Vagina (tissue), 2 donors: ENCODE data around the gene UNKL. TPM values are rescaled to one million over a fixed set of nuclear protein-coding genes. Genes with fewer than 3 reads are reported as not detected.

Experiments used
- DNase-seq, 2 donors: peaks; one replicate each; pipeline ENCODE4 v3.0.0-alpha.2; 2017; ENCODE audit errors: extremely low spot score in 2 of 2
- H3K27ac ChIP-seq: fragments of 200-600 bp; sonication (generic); one replicate; pipeline ENCODE4 v1.5.1; 2019
- H3K27me3 ChIP-seq: fragments of 200-600 bp; sonication (generic); one replicate; pipeline ENCODE4 v1.5.1; 2019
- H3K36me3 ChIP-seq, 2 donors: fragments of 200-600 bp; sonication (generic); one replicate each; pipeline ENCODE4 v1.5.1; 2017 to 2019
- H3K4me1 ChIP-seq: fragments of 200-600 bp; sonication (generic); one replicate; pipeline ENCODE4 v1.5.1; 2019
- H3K4me3 ChIP-seq, 2 donors: fragments of 200-600 bp; sonication (generic); 1 replicate in 1 of 2; 2 replicates in 1 of 2; pipeline ENCODE4 v1.5.1; 2016 to 2019
- H3K9me3 ChIP-seq: fragments of 200-600 bp; sonication (generic); one replicate; pipeline ENCODE4 v1.5.1; 2019
- CTCF ChIP-seq, 3 experiments: fragments of 450-650 bp in 2 of 3; fragments of 200-600 bp in 1 of 3; sonication (generic) in 1 of 3; IDR thresholded peaks; one replicate each; pipeline ENCODE4 v1.5.1; 2017 to 2019; ENCODE audit warnings: antibody characterized with exemption in 3 of 3, mild to moderate bottlenecking in 2 of 3, moderate library complexity in 2 of 3
- POLR2A ChIP-seq, 2 donors: fragments of 450-650 bp; IDR thresholded peaks; one replicate each; pipeline ENCODE4 v1.6.1; 2017; ENCODE audit warnings: antibody characterized with exemption in 2 of 2, mild to moderate bottlenecking in 2 of 2, moderate library complexity in 2 of 2
- POLR2AphosphoS5 ChIP-seq, 2 donors: sonication (generic); formaldehyde crosslinking; IDR thresholded peaks; one replicate each; pipeline ENCODE4 v1.9.0; 2017; ENCODE audit warnings: antibody characterized with exemption in 2 of 2, mild to moderate bottlenecking in 2 of 2, low read depth in 1 of 2; ENCODE audit not compliant: insufficient read depth in 1 of 2
- intact Hi-C: fragments of 100-400 bp; cut with DNase I; formaldehyde crosslinking; loops from one replicate; pipeline ENCODE4 v1.15.1; 2023
- total RNA-seq: library from RNA; depleted of rRNA; stranded (reverse); fragments of >200 nt; gene quantifications from one replicate; pipeline ENCODE4 v1.2.3, GENCODE V29; 2016

Gene UNKL
- total RNA-seq, 1 donor from 2014 or later: 32.9 TPM

GRCh38 chr16:1403733-1404132, 10.8 kb downstream of the UNKL start:
- TF ChIP-seq CTCF (IDR thresholded peaks at IDR 0.05): no peak
- no peak for TF ChIP-seq POLR2A (IDR thresholded peaks at IDR 0.05)
- no peak for TF ChIP-seq POLR2AphosphoS5 (IDR thresholded peaks at IDR 0.05; ENCODE audit: insufficient read depth in 1 of 2, low read depth in 1 of 2)
- Histone ChIP-seq H3K4me1 (peaks cover 16% of the 10 kb centered on the region), H3K36me3 (peaks cover 0 to 43% of the 10 kb centered on the region in 2 donors), H3K27ac (no peak overlapping the region), H3K27me3 (no peaks in the 10 kb centered on the region), H3K9me3 (no peaks in the 10 kb centered on the region), H3K4me3 (no peak overlapping the region)
- DNase-seq: no peak
- intact Hi-C loops: no loop called here

GRCh38 chr16:1403036-1403435, 11.5 kb downstream of the UNKL start:
- intact Hi-C loops: no loop called here
- no peak for DNase-seq
- Histone ChIP-seq H3K36me3 (peaks cover 0 to 50% of the 10 kb centered on the region in 2 donors), H3K4me3 (no peak overlapping the region), H3K27ac (no peak overlapping the region), H3K27me3 (no peaks in the 10 kb centered on the region), H3K4me1 (peaks cover 10% of the 10 kb centered on the region), H3K9me3 (no peaks in the 10 kb centered on the region)
- TF ChIP-seq CTCF (IDR thresholded peaks at IDR 0.05) (no peak), POLR2A (IDR thresholded peaks at IDR 0.05) (no peak), POLR2AphosphoS5 (IDR thresholded peaks at IDR 0.05; ENCODE audit: insufficient read depth in 1 of 2, low read depth in 1 of 2) (no peak)

GRCh38 chr16:1401758-1402154, 12.7 kb downstream of the UNKL start:
- H3K9me3 ChIP-seq: no peaks in the 10 kb centered on the region
- peaks cover 0 to 51% of the 10 kb centered on the region in 2 donors for H3K36me3 ChIP-seq
- DNase-seq: no peak
- TF ChIP-seq CTCF (IDR thresholded peaks at IDR 0.05) (no peak), POLR2A (IDR thresholded peaks at IDR 0.05) (no peak), POLR2AphosphoS5 (IDR thresholded peaks at IDR 0.05; ENCODE audit: insufficient read depth in 1 of 2, low read depth in 1 of 2) (no peak)
- intact Hi-C loops: no loop called here
- H3K4me1 ChIP-seq: no peaks in the 10 kb centered on the region
- H3K27ac ChIP-seq: no peak overlapping the region
- H3K27me3 ChIP-seq: no peaks in the 10 kb centered on the region
- no peak overlapping the region for H3K4me3 ChIP-seq

- no peaks in the 10 kb centered on the region for H3K4me1 ChIP-seq
- H3K27ac ChIP-seq: no peak overlapping the region
- H3K4me3 ChIP-seq: no peak overlapping the region
- H3K27me3 ChIP-seq: no peaks in the 10 kb centered on the region
- no peak for DNase-seq
- TF ChIP-seq POLR2A (IDR thresholded peaks at IDR 0.05): no peak
- no peak for TF ChIP-seq POLR2AphosphoS5 (IDR thresholded peaks at IDR 0.05; ENCODE audit: insufficient read depth in 1 of 2, low read depth in 1 of 2)
- TF ChIP-seq CTCF (IDR thresholded peaks at IDR 0.05): no peak
- intact Hi-C loops: no loop called here
- H3K9me3 ChIP-seq: no peaks in the 10 kb centered on the region
- peaks cover 0 to 55% of the 10 kb centered on the region in 2 donors for H3K36me3 ChIP-seq
Measured at GRCh38 chr16:1401061-1401757, 13.3 kb downstream of the UNKL start.

GRCh38 chr16:1398826-1399581, 15.5 kb downstream of the UNKL start:
- Histone ChIP-seq H3K27me3 (no peaks in the 10 kb centered on the region), H3K4me3 (no peak overlapping the region), H3K27ac (no peak overlapping the region), H3K36me3 (peaks cover 0 to 77% of the 10 kb centered on the region in 2 donors), H3K9me3 (no peaks in the 10 kb centered on the region), H3K4me1 (no peaks in the 10 kb centered on the region)
- no peak for DNase-seq
- intact Hi-C loops: no loop called here
- TF ChIP-seq POLR2AphosphoS5 (IDR thresholded peaks at IDR 0.05; ENCODE audit: insufficient read depth in 1 of 2, low read depth in 1 of 2) (no peak), POLR2A (IDR thresholded peaks at IDR 0.05) (no peak), CTCF (IDR thresholded peaks at IDR 0.05) (no peak)
